CD4-positive, alpha-beta T cell treated with Interleukin-15 for 1 hour (primary cell): ENCODE data around the gene VEGFB.

Experiments
- DNase-seq: peaks from one replicate; pipeline ENCODE4 v3.0.0-alpha.2; 2020

Gene VEGFB

DNA sequence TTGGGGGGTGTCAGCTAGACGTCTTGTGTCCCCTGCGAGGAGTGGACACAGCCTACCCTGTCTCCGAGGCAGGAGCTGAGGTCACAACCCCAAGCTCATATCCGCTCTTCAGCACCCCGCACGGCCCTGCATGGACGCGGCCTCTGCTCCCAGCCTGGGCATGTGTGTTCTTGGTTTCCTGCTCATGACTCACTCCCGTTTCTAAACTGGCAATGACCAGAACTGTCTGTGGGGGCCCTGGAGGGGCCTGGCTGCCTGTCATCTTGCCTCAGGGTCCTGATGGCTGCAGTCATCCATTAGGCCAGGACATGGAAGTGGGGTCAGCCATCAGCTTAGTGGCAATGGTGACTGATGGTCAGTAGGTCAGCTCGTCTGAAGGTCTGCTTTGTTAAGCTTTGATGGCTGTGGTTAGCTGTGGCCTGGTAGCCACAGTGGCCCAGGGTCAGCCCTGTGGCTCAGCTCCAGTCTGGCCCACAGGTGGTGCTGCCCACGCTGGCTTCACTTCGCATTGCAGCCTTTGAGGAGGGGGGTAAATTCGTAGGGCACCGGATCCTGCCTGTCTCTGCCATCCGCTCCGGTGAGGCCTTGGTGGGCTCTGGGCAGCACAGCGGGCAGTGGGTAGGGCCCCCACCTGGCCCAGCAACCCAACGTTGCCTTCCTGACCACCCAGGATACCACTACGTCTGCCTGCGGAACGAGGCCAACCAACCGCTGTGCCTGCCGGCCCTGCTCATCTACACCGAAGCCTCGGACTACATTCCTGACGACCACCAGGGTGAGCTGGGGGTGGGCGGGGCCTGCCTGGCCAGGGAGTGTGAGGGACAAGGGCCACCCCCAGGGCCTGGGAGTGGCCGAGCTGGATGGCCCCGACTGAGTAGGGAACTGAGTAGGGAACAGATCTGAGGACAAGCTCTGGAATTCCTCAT is 28.9 kb downstream of the VEGFB start:
- no peak for DNase-seq

DNA sequence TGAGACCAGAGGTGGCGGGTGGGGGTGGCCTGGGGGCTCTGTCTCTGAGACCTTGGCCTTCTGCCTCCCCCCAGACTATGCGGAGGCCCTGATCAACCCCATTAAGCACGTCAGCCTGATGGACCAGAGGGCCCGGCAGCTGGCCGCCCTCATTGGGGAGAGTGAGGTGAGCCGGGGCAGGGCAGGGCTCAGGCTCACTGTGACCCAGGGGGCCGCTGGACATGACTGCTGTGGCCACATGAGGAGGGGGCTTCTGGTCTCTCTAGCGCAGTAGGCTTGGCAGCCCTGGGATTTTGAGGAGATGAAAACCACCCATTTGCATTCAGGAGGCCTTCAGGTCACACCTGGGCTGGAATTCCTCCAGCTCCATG is 29.5 kb downstream of the VEGFB start:
- DNase-seq, result no peak

DNA sequence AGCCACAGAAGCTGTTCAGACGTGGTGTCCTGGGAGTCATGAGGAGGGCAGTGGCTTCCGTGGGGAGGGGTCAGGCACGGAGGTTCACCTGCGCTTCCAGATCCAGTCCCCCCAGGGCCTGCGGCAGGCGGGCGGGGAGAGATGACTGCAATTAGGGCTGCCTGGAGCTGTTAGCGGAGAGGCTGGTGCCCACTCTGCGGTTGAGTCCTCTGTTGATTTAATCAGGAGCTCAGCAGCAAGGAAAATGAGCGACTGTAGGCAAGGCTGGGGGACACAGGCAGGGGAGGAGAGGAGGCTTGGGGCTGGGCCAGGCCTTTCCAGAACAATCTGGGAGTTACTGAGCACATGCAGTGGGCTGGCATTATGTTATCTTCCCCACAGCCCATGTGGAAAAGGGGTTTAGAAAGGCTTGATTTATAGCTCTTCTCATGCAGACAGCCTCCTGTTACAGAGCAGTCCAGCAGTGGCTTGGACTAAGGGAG is 30.0 kb downstream of the VEGFB start:
- no peak for DNase-seq

DNA sequence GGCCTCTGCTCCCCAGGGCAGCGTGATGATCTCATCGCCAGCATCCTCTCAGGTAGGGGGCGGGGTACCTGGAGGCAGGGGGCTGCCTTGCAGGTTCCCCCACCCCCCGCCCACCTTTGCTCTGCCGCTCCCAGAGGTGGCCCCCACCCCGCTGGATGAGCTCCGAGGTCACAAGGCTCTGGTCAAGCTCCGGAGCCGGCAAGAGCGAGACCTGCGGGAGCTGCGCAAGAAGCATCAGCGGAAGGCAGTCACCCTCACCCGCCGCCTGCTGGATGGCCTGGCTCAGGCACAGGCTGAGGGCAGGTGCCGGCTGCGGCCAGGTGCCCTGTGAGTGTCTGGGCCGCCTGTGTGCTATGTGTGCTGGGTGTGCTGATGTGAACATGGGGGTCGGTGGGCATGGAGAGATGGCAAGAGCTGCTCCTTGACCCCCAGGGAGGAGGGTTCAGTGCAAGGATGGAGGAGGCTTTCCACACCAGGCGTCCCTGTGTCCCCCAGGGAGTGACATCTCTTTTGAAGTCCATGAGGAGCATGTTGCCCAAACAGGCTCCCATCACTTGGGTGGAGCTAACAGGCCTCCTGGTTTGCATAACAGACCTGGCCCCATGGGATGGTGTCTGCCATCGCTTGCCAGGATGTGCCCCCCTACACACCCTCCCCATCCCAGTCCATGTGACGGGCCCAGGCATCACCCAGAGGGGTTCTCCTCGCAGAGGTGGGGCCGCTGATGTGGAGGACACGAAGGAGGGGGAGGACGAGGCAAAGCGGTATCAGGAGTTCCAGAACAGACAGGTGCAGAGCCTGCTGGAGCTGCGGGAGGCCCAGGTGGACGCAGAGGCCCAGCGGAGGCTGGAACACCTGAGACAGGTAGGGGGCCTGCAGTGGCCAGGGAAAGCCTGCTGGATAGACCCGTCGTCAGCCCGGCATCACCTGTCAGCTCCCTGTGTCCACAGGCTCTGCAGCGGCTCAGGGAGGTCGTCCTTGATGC is 31.1 kb downstream of the VEGFB start:
- DNase-seq, result no peak

DNA sequence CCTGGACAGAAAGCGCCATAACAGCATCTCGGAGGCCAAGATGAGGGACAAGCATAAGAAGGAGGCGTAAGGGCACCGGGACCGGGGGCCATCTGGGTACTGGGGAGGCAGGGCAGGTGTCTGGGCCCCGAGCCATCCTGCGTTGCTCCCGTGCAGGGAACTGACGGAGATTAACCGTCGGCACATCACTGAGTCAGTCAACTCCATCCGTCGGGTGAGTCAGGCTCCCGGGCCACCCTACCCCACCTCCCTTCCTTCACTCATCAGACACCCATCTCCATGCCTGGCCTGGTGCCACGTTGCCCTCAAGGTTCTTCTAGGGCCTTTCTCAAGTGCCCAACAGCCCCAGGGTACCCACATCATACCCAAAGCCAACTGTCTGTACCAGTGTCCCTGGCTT is 32.0 kb downstream of the VEGFB start:
- DNase-seq, result no peak

DNA sequence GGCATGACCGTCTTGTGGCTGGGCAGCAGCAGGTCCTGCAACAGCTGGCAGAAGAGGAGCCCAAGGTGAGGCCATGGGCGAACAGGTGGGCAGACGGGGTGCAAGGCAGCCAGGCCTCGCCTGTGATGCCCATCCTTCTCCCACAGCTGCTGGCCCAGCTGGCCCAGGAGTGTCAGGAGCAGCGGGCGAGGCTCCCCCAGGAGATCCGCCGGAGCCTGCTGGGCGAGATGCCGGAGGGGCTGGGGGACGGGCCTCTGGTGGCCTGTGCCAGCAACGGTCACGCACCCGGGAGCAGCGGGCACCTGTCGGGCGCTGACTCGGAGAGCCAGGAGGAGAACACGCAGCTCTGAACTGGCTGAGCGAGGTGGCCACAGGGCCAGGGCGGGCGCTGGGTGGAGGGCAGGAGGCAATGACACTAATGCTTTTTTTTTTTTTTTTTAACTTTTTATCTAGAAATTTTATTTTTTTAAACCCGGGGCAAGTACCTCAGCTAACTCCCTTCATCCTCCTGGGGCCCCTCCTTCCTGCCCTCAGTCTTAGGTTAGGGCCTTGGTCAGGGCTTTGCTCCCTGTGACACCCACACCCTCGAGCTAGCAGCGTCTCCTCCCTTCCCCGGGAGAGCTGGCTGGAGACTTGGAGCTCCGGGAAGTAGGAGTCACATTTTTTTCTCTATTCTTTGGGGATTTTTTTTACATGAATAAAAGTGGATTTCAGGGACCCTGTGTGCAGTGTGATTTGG is 33.0 kb downstream of the VEGFB start:
- no peak for DNase-seq

DNA sequence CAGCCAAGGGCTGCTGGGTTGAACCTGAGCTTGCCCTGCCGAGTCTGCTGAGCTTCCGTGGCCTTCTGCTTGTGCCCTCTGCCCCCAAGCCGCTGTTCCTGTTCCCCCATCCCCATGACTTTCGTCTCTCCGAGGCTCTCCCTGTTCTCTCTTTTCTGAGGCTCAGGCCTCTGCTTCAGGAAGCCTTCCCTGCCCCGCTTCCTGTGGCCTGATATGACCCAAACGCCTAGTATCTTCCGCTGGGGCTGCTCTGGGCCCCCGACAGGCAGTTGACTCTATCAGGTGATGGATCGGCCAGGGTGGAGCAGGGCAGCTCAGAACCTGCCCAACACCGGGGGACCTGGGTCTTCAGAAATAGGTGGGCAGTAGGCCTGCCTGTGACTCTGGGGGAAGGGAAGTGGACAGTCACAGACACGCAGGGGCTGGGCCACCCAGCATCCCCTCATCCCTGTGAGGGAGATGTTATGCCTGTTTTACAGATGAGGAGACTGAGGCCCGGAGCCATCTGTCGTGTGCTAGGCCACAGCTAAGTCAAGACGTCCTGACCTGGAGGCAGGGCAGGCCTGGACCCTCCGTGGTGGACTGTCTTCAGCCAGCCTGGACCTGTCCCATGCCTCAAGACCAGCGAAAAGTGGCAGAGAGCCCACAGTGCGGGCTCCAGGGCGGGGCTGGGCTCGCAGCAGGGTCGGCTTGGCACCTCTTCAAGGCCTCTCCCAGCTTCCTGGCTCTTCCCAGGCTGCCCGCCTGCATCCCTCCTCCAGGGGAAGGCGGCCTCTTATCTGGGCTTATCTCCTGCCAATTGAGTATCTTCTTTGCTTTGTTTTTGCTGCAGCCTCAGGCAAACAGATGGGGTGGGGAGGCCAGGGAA is 33.9 kb downstream of the VEGFB start:
- DNase-seq, result no peak

DNA sequence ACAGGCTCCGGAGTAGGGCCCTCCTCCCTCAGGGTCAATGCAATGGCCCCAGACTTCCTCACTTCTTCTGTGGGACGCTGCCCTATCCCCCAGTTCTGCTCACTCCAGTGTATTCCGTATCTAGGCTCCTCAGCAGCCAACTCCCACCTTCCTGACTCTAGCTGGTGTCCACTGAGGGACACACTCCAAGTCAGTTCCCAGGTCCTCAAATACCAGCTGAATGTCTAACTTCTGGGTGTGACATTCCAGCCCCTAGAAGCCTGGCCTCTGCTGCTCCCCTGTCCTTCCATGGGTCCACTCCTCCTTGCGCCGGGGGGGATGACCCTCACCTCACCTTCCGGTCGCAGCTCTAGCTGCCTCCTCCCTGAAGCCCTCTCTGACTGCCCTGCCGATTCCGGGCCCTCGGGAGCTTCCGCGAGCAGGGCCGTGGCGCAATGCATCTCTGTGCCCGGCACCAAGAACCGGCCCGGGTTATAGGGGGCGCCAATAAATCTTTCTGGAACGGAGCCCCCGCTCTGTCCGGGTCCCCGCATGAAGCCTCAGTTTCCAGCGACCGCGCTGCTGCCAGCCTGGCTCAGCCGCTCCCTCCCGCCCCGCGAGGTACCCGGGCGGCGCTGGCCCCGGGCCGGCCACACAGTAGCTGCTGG is 34.6 kb downstream of the VEGFB start:
- DNase-seq, result peak; percentile 58

DNA sequence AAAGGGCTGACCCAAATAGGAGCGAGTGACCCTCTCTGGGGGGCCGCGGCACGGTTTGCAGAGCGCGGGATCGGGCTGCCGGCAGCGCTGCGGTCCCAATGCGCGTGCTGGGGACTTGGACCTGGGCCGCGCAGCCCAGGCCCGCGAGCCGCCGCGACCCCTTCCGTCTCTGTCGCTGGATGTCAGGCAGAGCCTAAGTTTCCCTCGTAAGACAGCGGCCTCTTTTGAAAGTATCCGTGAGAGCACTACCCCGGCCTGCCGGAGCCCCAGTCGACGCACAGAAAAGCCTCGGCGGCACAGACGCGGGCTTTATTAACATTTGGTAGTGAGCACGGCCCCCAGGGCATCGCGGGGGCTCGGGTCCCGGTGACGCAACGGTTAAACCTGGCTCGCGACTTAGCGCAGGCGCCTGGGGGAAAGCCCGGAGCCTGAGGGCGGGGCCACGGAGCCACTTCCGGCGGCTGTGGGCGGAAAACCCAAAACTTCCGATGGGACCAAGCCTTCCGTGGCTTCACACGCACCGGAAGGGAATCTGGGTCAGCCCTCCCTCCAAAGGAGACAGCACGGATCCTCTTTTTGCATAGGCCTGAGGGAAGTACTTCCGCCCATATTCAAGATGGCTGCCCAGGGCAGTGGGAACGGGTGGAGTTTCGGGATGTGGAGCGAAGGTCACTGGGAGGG is 35.3 kb downstream of the VEGFB start:
- DNase-seq, result peak; percentile 98

DNA sequence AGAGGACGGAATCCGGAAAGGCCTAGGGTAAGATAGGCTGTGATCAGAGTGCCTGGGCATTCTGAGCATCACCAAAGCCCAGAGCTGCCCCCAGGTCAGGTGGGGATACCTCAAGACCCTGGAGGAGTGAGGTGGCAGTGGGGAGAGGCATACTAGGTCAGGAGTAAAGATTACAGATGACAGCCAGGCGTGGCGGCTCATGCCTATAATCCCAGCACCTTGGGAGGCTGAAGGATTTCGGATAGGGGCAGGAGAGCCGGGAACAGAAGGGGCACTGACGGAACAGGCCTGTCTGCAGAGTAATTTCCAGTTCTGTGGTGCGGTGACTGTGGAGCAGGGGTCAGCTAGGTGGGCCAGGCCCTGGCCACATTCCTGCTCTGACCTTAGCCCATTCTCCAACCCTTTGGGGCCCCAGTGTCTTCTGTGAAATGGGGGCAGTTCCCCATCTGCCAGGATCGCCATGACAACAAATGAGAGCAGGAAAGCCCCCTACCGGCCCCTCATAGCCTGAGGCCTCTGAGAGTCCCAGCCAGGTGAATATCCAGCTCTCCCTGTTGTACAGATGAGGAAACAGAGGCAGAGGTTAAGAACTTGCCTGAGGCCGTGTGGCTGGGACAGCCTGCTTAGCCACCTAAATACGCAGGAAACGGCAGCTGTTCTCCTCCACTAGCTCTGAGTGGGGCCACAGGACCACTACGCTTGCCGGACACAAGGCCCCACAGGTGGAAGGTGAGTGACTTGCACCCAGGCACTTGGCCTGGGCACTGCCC is 40.8 kb downstream of the VEGFB start:
- DNase-seq, result no peak

DNA sequence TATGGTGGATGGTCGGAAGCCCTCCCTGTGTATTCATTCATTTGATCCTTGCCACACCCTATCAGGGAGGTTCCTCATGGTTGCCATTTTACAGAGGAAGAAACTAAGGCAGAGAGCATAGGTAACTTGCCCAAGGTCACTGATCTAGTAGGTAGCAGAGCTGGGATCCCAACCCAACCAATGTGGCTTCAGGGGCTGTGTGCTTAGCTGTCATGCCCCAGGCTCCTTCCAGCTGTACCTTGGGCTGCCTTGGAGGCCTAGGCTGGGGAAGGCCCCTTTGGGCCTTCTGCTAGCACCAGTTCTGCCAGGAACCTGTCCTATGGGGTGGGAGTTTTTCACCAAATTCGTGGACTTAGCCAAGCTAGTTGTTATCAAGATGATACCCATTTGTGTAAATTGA is 41.5 kb downstream of the VEGFB start:
- DNase-seq, result no peak

DNA sequence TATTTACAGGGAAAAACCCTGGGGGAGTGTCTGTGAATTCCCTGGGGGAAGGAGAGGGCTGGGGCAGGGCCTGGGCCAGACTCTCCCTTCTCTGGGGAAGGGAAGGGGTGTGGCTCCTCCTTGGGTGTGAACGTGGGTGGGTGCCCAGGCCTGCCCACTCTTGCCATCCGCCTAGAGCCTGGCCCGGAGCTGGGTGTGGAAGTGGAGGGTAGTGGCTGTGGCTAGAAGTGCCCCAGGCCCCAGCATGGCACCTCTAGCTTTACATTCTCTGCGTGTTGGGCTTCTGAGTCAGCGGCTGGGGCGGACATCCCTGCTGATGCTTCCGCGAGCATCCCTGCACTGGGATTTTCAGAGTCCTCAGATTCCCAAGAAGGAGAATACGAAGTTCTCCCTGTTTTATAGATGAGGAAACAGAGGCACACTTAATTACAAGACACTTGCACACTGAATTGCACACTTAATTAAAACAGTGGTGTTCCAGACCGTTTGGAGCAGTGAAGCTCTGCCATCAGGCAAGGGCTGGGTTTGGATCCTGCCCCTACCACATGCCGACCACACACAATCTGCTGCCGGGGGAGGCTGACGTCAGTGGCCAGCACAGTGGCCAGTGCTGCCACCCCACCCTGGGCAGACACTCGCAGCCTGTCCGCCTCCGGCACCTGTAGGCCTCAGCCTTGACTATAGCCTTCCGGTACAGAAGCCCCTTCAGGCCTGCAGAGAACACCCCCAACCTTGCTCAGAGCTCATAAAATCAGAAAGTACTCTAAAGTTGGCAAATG is 42.5 kb downstream of the VEGFB start:
- DNase-seq, result no peak

DNA sequence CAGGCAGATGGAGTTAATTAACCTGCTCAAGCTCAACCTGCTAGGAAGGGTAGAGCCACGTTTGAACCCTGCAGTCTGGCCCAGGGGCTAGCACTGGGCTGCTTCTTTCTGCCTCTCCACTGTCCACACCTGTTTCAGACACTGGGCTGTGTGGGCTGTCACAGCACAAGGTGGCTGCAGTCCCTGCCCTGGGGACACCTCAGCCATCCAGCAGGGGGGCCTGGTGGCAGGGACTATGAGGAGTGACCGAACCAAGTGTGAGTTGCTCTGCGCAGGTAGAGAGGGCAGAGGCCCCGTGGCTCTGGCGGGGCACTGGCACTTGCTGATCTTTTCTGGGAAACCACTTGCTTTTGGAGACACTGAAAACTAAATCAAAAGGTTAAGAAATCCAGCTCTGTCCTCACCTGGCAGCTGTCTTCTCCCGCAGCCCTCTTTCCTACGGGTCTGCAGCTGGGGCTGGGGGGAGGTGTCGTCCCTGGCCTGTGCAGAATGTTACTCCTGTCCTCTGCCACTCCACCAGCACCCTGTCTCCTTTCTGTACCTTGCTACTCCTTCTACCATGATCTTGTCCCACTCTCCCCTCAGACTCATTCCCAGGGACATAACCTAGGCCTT is 44.3 kb downstream of the VEGFB start:
- no peak for DNase-seq

DNA sequence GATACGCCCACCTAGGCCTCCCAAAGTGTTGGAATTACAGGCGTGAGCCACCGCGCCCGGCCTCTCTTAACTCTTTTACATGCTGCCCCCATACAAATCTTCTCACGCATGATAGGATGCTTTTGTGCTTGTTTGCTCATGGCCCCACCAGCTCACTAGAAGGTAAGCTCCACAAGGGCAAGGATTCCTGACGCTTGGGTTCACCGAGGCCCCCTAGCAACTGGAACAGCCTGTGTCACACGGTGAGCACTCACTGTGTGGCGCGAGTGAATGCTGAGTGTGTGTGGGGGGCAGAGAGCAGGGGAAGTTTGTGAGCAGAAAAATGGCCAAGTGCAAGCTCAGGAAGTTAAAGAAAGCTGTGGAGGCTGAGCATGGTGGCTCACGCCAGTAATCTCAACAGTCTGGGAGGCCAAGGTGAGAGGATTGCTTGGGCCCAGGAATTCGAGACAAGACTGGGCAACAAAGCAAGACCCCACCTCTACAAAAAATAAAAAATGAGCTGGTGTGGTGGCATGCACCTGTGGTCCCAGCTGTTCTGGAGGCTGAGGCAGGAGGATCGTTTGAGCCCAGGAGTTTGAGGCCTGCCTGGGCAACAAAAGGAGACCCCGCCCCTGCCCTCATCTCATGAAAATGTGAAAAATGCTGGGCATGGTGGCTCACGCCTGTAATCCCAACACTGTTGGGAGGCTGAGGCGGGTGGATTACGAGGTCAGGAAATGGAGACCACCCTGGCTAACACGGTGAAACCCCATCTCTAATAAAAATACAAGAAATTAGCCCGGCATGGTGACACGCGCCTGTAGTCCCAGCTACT is 47.8 kb downstream of the VEGFB start:
- no peak for DNase-seq

DNA sequence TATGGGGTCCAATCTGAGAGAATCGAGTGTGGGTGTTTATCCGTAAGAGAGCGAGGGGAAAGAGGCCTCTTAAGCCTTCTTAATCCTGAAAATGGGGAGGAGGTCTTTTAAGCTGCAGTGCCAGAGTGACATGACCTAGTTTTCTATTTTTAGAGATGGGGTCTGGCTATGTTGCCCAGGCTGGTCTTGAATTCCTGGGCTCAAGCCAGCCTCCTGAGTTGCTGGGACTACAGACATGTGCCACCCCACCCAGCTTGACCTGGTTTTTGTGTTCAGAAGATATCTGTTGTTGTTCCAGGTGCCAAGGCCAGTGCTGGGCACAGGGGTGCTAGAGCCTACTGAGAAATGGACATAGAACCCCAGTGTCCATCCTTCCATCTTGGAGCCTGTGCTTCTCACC is 48.7 kb downstream of the VEGFB start:
- DNase-seq, result no peak

DNA sequence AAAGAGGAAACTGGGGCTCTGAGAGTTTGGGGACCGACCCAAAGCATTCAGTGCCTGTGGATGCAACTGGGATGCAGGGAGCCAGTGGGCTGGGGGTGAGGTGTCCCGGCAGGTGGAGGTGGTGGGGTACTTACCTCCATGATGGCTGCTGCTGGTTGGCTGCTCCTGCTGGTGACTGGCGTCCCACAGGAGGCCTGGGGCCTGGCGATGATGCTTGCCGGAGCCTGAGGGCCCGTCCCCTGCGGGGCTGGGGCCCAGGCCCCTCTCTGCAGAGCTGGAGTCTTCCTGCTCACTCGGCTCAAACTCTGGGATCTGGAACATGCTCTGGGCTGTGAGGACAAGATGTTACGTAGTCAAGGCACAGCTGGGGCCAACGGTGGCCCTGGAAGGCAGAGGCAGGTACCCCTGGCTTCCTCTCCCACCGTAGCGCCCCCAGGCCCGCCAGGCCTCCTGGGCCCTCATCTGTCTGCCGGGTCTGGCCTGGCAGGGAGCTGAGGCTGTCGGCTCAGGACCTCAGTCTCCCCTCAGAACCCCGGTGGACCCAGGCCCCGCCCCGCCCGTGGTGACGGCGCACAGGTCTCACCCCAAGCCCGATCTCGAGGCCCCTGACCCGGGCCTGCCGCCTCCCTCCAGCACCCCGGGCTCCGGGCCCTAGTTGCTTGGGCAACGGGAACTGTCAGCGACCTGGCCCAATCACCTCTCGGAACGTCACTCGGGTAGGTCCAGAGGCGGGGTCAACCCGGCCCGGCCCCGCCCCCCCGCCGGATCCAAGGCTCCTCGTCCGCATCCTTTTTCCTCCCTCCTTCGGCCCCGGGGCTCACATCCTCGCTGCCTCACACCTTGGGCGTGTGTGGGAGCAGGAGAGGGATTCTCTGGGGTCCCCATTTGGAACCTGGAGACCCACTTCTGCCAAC is 49.9 kb downstream of the VEGFB start, which contains the start of gene BAD:
BAD (minus strand) TSS at position 618 of the 914 bp plus-strand sequence; CDS start at position 321, 297 bp downstream.
- DNase-seq, result peak; percentile 95
